Vagina (tissue), 2 donors: ENCODE data around the gene MAGI3.

Experiments used
- POLR2A ChIP-seq, 2 donors: fragments of 450-650 bp; IDR thresholded peaks; one replicate each; pipeline ENCODE4 v1.6.1; 2017; ENCODE audit warnings: antibody characterized with exemption in 2 of 2, mild to moderate bottlenecking in 2 of 2, moderate library complexity in 2 of 2
- POLR2AphosphoS5 ChIP-seq, 2 donors: sonication (generic); formaldehyde crosslinking; IDR thresholded peaks; one replicate each; pipeline ENCODE4 v1.9.0; 2017; ENCODE audit warnings: antibody characterized with exemption in 2 of 2, mild to moderate bottlenecking in 2 of 2, low read depth in 1 of 2; ENCODE audit not compliant: insufficient read depth in 1 of 2
- TF ChIP-seq, protein P1 (sequence below), 3 experiments: fragments of 450-650 bp in 2 of 3; fragments of 200-600 bp in 1 of 3; sonication (generic) in 1 of 3; IDR thresholded peaks; one replicate each; pipeline ENCODE4 v1.5.1; 2017 to 2019; ENCODE audit warnings: antibody characterized with exemption in 3 of 3, mild to moderate bottlenecking in 2 of 3, moderate library complexity in 2 of 3

DNA sequence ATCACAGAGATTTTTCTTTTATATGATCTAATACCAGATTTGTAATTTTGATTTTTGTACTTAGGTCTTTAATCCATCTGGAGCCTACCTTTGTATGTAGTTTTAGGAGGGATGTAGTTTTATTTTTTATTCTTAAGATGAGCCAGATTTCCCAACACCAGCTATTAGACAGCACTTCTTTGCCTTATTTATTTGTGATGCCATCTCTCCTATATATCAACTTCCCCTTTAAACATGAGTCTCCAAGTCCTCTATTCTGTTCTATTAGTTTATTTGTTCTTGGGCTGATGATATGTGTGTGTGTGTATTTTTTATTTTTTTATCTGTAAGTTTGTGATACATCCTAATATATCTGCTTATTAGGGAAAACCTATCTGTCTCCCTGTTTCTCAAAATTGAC lies 274.8 kb downstream of the MAGI3 start:
- TF ChIP-seq, protein P1, sequence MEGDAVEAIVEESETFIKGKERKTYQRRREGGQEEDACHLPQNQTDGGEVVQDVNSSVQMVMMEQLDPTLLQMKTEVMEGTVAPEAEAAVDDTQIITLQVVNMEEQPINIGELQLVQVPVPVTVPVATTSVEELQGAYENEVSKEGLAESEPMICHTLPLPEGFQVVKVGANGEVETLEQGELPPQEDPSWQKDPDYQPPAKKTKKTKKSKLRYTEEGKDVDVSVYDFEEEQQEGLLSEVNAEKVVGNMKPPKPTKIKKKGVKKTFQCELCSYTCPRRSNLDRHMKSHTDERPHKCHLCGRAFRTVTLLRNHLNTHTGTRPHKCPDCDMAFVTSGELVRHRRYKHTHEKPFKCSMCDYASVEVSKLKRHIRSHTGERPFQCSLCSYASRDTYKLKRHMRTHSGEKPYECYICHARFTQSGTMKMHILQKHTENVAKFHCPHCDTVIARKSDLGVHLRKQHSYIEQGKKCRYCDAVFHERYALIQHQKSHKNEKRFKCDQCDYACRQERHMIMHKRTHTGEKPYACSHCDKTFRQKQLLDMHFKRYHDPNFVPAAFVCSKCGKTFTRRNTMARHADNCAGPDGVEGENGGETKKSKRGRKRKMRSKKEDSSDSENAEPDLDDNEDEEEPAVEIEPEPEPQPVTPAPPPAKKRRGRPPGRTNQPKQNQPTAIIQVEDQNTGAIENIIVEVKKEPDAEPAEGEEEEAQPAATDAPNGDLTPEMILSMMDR (IDR thresholded peaks at IDR 0.05): no peak
- no peak for TF ChIP-seq POLR2AphosphoS5 (IDR thresholded peaks at IDR 0.05; ENCODE audit: insufficient read depth in 1 of 2, low read depth in 1 of 2)
- no peak for TF ChIP-seq POLR2A (IDR thresholded peaks at IDR 0.05)
